Measurements from ENCODE around the gene RNH1. TPM values are rescaled to one million over a fixed set of nuclear protein-coding genes. Genes with fewer than 3 reads are reported as not detected.

RNH1 gene
- total and polyA plus RNA-seq, 2 donors (not counting 1 experiment from before 2014, with no cell fraction given): 102 to 561 TPM

DNA sequence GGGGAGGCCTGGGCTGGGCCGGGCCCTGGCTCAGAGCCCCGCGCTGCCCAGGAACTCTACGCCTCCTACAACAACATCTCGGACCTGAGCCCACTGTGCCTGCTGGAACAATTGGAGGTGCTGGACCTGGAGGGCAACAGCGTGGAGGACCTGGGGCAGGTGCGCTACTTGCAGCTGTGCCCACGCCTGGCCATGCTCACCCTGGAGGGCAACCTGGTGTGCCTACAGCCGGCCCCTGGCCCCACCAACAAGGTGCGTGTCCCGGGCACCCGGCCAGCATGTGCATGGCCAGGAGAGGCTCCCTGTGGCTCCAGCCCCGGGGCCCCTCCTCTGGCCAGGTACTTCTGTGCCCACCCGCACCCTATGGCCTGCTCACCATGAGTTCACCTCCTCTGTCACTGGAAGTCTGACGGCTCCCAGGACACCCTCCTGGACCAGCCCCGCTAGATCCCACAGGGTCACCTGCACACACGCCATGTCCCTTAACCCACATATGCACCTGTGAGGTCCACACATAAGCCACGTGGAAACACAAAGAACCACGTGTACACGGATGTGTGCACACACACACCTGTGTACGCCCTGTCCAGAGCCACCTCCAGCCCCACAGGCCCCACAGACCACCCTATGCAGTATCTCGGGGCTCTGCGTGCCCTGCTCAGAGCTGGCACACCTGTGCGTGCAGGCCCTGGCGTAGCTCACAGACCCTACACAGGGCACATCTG lies 43.1 kb upstream of the RNH1 start:
- TF ChIP-seq, protein P1, sequence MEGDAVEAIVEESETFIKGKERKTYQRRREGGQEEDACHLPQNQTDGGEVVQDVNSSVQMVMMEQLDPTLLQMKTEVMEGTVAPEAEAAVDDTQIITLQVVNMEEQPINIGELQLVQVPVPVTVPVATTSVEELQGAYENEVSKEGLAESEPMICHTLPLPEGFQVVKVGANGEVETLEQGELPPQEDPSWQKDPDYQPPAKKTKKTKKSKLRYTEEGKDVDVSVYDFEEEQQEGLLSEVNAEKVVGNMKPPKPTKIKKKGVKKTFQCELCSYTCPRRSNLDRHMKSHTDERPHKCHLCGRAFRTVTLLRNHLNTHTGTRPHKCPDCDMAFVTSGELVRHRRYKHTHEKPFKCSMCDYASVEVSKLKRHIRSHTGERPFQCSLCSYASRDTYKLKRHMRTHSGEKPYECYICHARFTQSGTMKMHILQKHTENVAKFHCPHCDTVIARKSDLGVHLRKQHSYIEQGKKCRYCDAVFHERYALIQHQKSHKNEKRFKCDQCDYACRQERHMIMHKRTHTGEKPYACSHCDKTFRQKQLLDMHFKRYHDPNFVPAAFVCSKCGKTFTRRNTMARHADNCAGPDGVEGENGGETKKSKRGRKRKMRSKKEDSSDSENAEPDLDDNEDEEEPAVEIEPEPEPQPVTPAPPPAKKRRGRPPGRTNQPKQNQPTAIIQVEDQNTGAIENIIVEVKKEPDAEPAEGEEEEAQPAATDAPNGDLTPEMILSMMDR (conservative IDR thresholded peaks at IDR 0.05 in 1 of 2, IDR thresholded peaks at IDR 0.05 in 1 of 2; ENCODE audit: low read depth in 1 of 2, low read length in 2 of 2): no peak
- no peak for TF ChIP-seq EZH2 (IDR thresholded peaks at IDR 0.05; ENCODE audit: low read length, missing control alignments)
- no peaks in the 10 kb centered on the region for H4K20me1 ChIP-seq (ENCODE audit: control insufficient read depth, extremely low read depth, insufficient read depth, low read length)
- no peaks in the 10 kb centered on the region for H3K9me3 ChIP-seq (ENCODE audit: control insufficient read depth, insufficient read depth, low read depth, low read length)
- H3K27ac ChIP-seq (ENCODE audit: insufficient read depth, low read length): no peak overlapping the region
- no peak overlapping the region for H3K4me3 ChIP-seq (replicated peaks in 1 of 4; ENCODE audit: control extremely low read depth in 1 of 4, insufficient read depth in 1 of 4, low read depth in 3 of 4, low read length in 4 of 4)
- H3K79me2 ChIP-seq (ENCODE audit: control insufficient read depth, insufficient read depth, low read length): no peaks in the 10 kb centered on the region
- peaks cover 13% of the 10 kb centered on the region for H3K27me3 ChIP-seq (ENCODE audit: control insufficient read depth, insufficient read depth, low read length)
- no peak overlapping the region for H3K9ac ChIP-seq (ENCODE audit: insufficient read depth, low read length)
- no peaks in the 10 kb centered on the region for H3K4me1 ChIP-seq (ENCODE audit: control insufficient read depth, extremely low read depth, insufficient read depth, low read length)
- H2AFZ ChIP-seq (ENCODE audit: low read length): no peak overlapping the region
- H3K4me2 ChIP-seq (ENCODE audit: extremely low read depth, insufficient read depth, low read length): no peak overlapping the region
- no peaks in the 10 kb centered on the region for H3K36me3 ChIP-seq (ENCODE audit: control insufficient read depth, insufficient read depth, low read length)
- DNase-seq (ENCODE audit: low read depth in 2 of 2): no peak

DNA sequence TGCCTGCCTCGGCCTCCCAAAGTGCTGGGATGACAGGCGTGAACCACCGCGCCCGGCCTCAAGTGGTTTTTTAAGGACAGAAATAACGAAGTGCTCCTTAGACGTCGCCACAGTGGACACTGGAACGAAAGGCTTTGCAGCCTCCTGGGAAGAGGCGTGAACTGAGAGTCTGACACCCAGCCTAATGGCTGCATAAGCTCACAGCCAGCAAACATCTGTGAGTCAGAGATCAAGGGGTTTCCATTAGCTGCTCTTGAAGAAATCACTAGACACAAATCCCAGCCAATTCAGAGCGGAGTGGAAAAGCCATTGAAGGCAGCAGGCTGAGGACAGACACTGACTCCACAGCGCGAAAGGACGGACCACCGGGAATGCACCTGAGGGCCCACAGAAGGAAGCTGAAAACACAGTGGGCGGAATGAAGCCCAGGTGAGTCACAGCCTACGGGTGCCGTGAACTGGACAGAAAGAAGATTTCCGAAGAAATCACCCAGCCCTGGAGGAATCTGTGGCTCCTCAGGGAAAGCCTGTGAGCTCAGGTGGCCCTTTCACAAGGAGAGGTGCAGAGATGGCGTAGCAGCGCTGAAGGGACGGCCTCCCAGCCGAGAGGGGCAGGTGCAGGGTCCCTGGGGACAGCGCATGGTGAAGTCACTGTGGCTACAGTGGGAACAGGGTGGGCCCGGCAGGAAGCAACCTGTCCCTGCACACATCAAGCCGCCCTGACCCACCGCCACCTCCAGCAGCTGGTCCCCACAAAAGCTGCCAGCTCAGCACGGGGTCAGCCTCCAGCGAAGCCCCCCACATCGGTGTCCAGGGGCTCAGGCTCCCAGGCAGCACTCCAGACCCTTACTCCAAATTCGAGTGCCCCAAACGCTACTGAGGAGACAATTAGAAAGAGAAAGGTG lies 41.9 kb upstream of the RNH1 start:
- Histone ChIP-seq H3K27me3 (ENCODE audit: control insufficient read depth, insufficient read depth, low read length) (peaks cover 4% of the 10 kb centered on the region), H3K9ac (ENCODE audit: insufficient read depth, low read length) (no peak overlapping the region), H4K20me1 (ENCODE audit: control insufficient read depth, extremely low read depth, insufficient read depth, low read length) (no peaks in the 10 kb centered on the region), H3K79me2 (ENCODE audit: control insufficient read depth, insufficient read depth, low read length) (no peaks in the 10 kb centered on the region), H3K4me3 (replicated peaks in 1 of 4; ENCODE audit: control extremely low read depth in 1 of 4, insufficient read depth in 1 of 4, low read depth in 3 of 4, low read length in 4 of 4) (no peak overlapping the region), H3K4me2 (ENCODE audit: extremely low read depth, insufficient read depth, low read length) (no peak overlapping the region), H2AFZ (ENCODE audit: low read length) (no peak overlapping the region), H3K27ac (ENCODE audit: insufficient read depth, low read length) (no peak overlapping the region), H3K4me1 (ENCODE audit: control insufficient read depth, extremely low read depth, insufficient read depth, low read length) (no peaks in the 10 kb centered on the region), H3K36me3 (ENCODE audit: control insufficient read depth, insufficient read depth, low read length) (no peaks in the 10 kb centered on the region), H3K9me3 (ENCODE audit: control insufficient read depth, insufficient read depth, low read depth, low read length) (no peaks in the 10 kb centered on the region)
- TF ChIP-seq, protein P1 (conservative IDR thresholded peaks at IDR 0.05 in 1 of 2, IDR thresholded peaks at IDR 0.05 in 1 of 2; ENCODE audit: low read depth in 1 of 2, low read length in 2 of 2): no peak
- DNase-seq (ENCODE audit: low read depth in 2 of 2): peak in 1 of 2 donors; percentile 25

GRCh38 chr11:545171-545570 lies 38.1 kb upstream of the RNH1 start:
- Histone ChIP-seq H3K4me3 (replicated peaks in 1 of 4; ENCODE audit: control extremely low read depth in 1 of 4, insufficient read depth in 1 of 4, low read depth in 3 of 4, low read length in 4 of 4) (no peak overlapping the region), H3K9me3 (ENCODE audit: control insufficient read depth, insufficient read depth, low read depth, low read length) (no peaks in the 10 kb centered on the region), H3K27me3 (ENCODE audit: control insufficient read depth, insufficient read depth, low read length) (no peaks in the 10 kb centered on the region), H3K4me2 (ENCODE audit: extremely low read depth, insufficient read depth, low read length) (no peak overlapping the region), H3K79me2 (ENCODE audit: control insufficient read depth, insufficient read depth, low read length) (no peaks in the 10 kb centered on the region), H4K20me1 (ENCODE audit: control insufficient read depth, extremely low read depth, insufficient read depth, low read length) (no peaks in the 10 kb centered on the region), H3K36me3 (ENCODE audit: control insufficient read depth, insufficient read depth, low read length) (no peaks in the 10 kb centered on the region), H3K9ac (ENCODE audit: insufficient read depth, low read length) (no peak overlapping the region), H3K27ac (ENCODE audit: insufficient read depth, low read length) (no peak overlapping the region), H2AFZ (ENCODE audit: low read length) (no peak overlapping the region), H3K4me1 (ENCODE audit: control insufficient read depth, extremely low read depth, insufficient read depth, low read length) (no peaks in the 10 kb centered on the region)
- no peak for DNase-seq (ENCODE audit: low read depth in 2 of 2)
- TF ChIP-seq, protein P1 (conservative IDR thresholded peaks at IDR 0.05 in 1 of 2, IDR thresholded peaks at IDR 0.05 in 1 of 2; ENCODE audit: low read depth in 1 of 2, low read length in 2 of 2): no peak
- no peak for TF ChIP-seq EZH2 (IDR thresholded peaks at IDR 0.05; ENCODE audit: low read length, missing control alignments)
